Prostate gland (tissue), 2 donors: ENCODE measurements around the gene RNF169.
"Not testable (repeated sequence)": the region's sequence is repeated elsewhere in the genome, so short reads cannot be mapped to it uniquely, and the experiment has no call there.

Experiments
- POLR2A ChIP-seq: fragments of 450-650 bp; IDR thresholded peaks from one replicate; pipeline ENCODE4 v1.6.1; 2016; ENCODE audit warnings: antibody characterized with exemption, mild to moderate bottlenecking
- TF ChIP-seq, protein P1 (sequence below), 4 experiments: fragments of 200-600 bp in 2 of 4; fragments of 450-650 bp in 2 of 4; sonication (generic) in 2 of 4; IDR thresholded peaks; 1 replicate in 3 of 4; 2 replicates in 1 of 4; pipeline ENCODE4 v1.5.1; 2016 to 2019; ENCODE audit warnings: antibody characterized with exemption in 4 of 4, mild to moderate bottlenecking in 2 of 4, moderate library complexity in 2 of 4

DNA sequence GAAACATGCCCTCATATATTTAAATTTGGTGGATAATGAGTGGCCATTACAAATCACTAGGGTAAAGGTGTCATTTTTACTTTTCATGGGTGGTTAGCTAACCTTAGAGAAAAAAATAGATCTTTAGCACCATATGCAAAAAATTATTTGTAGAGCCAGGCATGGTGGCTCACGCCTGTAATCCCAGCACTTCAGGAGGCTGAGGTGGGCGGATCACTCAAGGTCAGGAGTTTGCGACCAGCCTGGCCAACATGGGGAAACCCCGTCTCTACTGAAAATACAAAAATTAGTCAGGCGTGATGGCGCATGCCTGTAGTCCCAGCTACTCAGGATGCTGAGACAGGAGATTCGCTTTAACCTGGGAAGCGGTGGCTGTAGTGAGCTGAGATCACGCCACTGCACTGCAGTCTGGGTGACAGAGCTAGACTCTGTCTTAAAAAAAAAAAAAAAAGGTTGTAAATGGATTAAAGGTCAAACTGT lies 19.6 kb downstream of the RNF169 start:
- not testable (repeated sequence) for TF ChIP-seq POLR2A
- TF ChIP-seq, protein P1, sequence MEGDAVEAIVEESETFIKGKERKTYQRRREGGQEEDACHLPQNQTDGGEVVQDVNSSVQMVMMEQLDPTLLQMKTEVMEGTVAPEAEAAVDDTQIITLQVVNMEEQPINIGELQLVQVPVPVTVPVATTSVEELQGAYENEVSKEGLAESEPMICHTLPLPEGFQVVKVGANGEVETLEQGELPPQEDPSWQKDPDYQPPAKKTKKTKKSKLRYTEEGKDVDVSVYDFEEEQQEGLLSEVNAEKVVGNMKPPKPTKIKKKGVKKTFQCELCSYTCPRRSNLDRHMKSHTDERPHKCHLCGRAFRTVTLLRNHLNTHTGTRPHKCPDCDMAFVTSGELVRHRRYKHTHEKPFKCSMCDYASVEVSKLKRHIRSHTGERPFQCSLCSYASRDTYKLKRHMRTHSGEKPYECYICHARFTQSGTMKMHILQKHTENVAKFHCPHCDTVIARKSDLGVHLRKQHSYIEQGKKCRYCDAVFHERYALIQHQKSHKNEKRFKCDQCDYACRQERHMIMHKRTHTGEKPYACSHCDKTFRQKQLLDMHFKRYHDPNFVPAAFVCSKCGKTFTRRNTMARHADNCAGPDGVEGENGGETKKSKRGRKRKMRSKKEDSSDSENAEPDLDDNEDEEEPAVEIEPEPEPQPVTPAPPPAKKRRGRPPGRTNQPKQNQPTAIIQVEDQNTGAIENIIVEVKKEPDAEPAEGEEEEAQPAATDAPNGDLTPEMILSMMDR (IDR thresholded peaks at IDR 0.05) = not testable (repeated sequence)
